ENCODE data around the gene TTF2. TPM values are rescaled to one million over a fixed set of nuclear protein-coding genes. Genes with fewer than 3 reads are reported as not detected.

Gene TTF2
- total RNA-seq, 1 experiment from 2014 or later, result 46.6 TPM

DNA sequence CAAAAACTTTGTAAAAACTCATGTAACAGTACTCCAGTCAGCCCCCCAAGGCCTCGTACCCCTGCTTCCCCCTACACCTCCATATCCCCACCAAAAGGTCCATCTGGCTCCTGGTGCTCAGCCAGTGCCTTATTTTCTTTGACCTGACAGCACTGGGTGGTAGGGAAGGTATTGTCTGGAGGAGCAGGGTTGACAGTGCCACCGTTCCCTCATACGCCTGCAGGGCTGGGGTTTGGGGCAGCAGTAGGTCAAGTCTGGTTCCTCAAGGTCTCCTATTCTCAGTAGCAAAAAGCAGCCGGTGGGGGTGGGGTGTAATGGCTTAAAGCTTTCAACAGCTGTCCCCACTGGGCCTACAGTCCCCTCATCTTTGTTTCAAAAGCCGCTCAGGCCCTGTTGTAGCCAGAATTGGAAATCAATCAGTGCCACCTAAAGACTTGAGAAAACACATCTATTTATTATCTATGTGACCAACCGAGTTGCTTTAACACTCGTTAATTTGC is 25.3 kb upstream of the TTF2 start:
- Mint-ChIP-seq H3K4me3 (ENCODE audit: low read depth, unreplicated experiment) (no peak overlapping the region), H3K36me3 (ENCODE audit: insufficient read depth, unreplicated experiment) (no peaks in the 10 kb centered on the region), H3K27me3 (ENCODE audit: unreplicated experiment) (no peaks in the 10 kb centered on the region), H3K4me1 (ENCODE audit: low read depth, unreplicated experiment) (no peaks in the 10 kb centered on the region), H3K27ac (ENCODE audit: unreplicated experiment) (no peak overlapping the region), H3K9me3 (ENCODE audit: low read depth, unreplicated experiment) (no peaks in the 10 kb centered on the region)
- intact Hi-C loops (cut with micrococcal nuclease; ENCODE audit: unreplicated experiment), result no loop called here
- TF ChIP-seq, protein P1, sequence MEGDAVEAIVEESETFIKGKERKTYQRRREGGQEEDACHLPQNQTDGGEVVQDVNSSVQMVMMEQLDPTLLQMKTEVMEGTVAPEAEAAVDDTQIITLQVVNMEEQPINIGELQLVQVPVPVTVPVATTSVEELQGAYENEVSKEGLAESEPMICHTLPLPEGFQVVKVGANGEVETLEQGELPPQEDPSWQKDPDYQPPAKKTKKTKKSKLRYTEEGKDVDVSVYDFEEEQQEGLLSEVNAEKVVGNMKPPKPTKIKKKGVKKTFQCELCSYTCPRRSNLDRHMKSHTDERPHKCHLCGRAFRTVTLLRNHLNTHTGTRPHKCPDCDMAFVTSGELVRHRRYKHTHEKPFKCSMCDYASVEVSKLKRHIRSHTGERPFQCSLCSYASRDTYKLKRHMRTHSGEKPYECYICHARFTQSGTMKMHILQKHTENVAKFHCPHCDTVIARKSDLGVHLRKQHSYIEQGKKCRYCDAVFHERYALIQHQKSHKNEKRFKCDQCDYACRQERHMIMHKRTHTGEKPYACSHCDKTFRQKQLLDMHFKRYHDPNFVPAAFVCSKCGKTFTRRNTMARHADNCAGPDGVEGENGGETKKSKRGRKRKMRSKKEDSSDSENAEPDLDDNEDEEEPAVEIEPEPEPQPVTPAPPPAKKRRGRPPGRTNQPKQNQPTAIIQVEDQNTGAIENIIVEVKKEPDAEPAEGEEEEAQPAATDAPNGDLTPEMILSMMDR (IDR thresholded peaks at IDR 0.05; ENCODE audit: unreplicated experiment), result no peak
- BruUV-seq (replicated peaks), result no TSS peak
- DNase-seq, result no peak
- CTCF ChIA-PET, result no interaction called here

DNA sequence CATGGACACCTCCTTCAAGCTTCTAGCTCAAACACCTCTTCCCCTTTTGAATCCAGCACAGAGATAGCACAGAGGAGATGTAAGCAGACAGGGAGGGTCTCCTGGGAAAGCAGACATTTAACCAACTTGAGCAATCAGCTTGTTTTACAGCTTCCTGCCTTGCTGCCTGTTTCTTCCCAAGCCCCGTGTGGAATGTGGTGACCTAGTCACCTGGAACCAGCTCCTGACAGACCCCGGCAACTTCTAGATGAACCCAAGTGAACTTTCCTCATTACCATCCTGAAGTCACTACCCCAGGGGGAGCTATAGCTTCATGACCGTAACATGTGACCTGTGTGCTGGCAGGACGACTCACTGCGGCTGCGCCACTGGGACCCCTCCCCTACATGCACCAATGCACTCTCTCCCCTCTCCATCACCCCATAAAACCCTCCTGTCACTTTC is 24.1 kb upstream of the TTF2 start:
- no peaks in the 10 kb centered on the region for H3K4me1 Mint-ChIP-seq (ENCODE audit: low read depth, unreplicated experiment)
- H3K4me3 Mint-ChIP-seq (ENCODE audit: low read depth, unreplicated experiment), result no peak overlapping the region
- no peak overlapping the region for H3K27ac Mint-ChIP-seq (ENCODE audit: unreplicated experiment)
- intact Hi-C loops (cut with micrococcal nuclease; ENCODE audit: unreplicated experiment), result no loop called here
- H3K27me3 Mint-ChIP-seq (ENCODE audit: unreplicated experiment), result no peaks in the 10 kb centered on the region
- H3K9me3 Mint-ChIP-seq (ENCODE audit: low read depth, unreplicated experiment), result no peaks in the 10 kb centered on the region
- H3K36me3 Mint-ChIP-seq (ENCODE audit: insufficient read depth, unreplicated experiment), result no peaks in the 10 kb centered on the region
- BruUV-seq (replicated peaks), result no TSS peak
- TF ChIP-seq, protein P1 (IDR thresholded peaks at IDR 0.05; ENCODE audit: unreplicated experiment), result no peak
- CTCF ChIA-PET, result no interaction called here
- no peak for DNase-seq

DNA sequence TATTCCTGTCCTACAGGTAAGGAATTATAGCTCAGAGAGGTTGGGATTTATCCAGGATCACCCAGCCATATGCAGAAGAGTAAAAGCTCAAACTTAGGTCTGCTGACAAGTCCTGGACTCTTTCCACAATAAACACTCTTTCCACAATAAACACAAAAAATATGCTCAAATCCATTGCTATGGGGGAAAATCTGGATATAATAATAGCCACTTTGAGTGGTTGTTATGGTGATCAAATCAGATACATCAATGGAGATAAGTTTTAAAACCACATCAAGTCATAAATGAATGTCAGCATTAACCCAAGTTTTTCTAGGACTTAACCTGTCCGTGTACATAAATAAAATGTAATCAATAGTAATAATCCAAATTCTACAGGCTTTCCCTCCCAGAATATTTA is 22.3 kb upstream of the TTF2 start:
- Mint-ChIP-seq H3K27me3 (ENCODE audit: unreplicated experiment) (no peaks in the 10 kb centered on the region), H3K4me1 (ENCODE audit: low read depth, unreplicated experiment) (no peaks in the 10 kb centered on the region), H3K36me3 (ENCODE audit: insufficient read depth, unreplicated experiment) (no peaks in the 10 kb centered on the region), H3K9me3 (ENCODE audit: low read depth, unreplicated experiment) (no peaks in the 10 kb centered on the region), H3K27ac (ENCODE audit: unreplicated experiment) (no peak overlapping the region), H3K4me3 (ENCODE audit: low read depth, unreplicated experiment) (no peak overlapping the region)
- intact Hi-C loops (cut with micrococcal nuclease; ENCODE audit: unreplicated experiment), result no loop called here
- CTCF ChIA-PET, result no interaction called here
- TF ChIP-seq, protein P1 (IDR thresholded peaks at IDR 0.05; ENCODE audit: unreplicated experiment), result no peak
- no TSS peak for BruUV-seq (replicated peaks)
- DNase-seq, result no peak

DNA sequence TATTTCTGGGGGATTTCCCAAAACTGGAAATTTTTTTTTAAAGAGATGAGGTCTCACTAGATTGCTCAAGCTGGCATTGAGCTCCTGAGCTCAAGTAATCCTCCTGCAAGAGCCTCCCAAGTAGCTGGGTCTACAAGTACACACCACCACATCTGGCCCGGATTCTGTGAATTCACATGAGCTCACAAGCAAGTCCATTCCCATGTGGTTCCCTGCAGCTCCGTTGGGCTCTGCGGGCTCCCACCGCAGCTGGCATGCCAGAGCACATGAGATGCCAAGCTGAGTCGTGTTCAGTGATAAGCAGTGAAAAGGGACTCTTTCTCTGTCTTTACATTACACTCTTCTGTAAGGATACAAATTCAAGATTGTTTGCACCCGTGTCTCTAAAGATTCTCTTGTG is 21.9 kb upstream of the TTF2 start:
- Mint-ChIP-seq H3K9me3 (ENCODE audit: low read depth, unreplicated experiment) (no peaks in the 10 kb centered on the region), H3K27ac (ENCODE audit: unreplicated experiment) (no peak overlapping the region), H3K4me3 (ENCODE audit: low read depth, unreplicated experiment) (no peak overlapping the region), H3K36me3 (ENCODE audit: insufficient read depth, unreplicated experiment) (no peaks in the 10 kb centered on the region), H3K27me3 (ENCODE audit: unreplicated experiment) (no peaks in the 10 kb centered on the region), H3K4me1 (ENCODE audit: low read depth, unreplicated experiment) (no peaks in the 10 kb centered on the region)
- TF ChIP-seq, protein P1 (IDR thresholded peaks at IDR 0.05; ENCODE audit: unreplicated experiment), result no peak
- CTCF ChIA-PET, result no interaction called here
- DNase-seq, result no peak
- intact Hi-C loops (cut with micrococcal nuclease; ENCODE audit: unreplicated experiment), result no loop called here
- BruUV-seq (replicated peaks), result no TSS peak

All from Calu3 (cell line).